Dermis blood vessel endothelial cell (primary cell): ENCODE results near the gene IMPDH2. TPM values are rescaled to one million over a fixed set of nuclear protein-coding genes. Genes with fewer than 3 reads are reported as not detected.
A peak's percentile ranks its signal among the peaks of the same experiment; 100 is the strongest.
"Not testable (repeated sequence)": the region's sequence is repeated elsewhere in the genome, so short reads cannot be mapped to it uniquely, and the experiment has no call there.

Experiments used
- DNase-seq: peaks from one replicate; pipeline ENCODE4 v3.0.0; 2010
- total RNA-seq: library from RNA; depleted of rRNA; stranded (reverse); fragments of >200 nt; gene quantifications from 2 replicates; pipeline ENCODE4 v1.2.3, GENCODE V29; 2014

IMPDH2 gene
- total RNA-seq, 1 donor from 2014 or later = 145 TPM

DNA sequence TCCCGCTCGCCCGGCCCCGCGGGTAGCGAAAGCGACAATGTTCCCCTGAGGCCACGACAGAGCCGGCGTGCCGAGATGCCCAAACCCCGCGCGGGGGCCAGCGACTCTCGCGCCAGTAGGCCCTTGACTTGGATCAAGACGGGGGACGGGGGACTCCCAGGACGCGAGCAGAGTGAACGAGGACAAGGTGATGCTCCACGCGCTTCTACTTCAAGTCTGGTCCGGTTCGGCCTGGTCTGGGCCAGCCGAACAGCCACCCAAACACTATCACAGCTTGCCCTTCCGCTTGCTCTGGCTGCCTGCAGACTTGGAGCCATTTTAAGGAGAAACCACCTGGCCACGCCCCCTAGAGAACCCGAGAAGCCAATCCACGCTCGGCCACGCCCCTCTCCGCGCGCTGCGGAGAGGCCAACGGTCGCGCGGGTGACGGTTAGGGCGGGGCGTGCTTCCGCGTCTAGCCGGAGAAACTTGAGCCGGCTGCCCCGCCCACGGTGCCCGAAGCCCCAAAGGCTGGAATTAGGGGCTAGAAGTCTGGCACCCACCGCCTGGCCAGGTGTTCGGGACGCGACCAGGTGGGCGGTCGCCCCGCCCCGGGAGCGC, 7.9 kb downstream of the IMPDH2 start:
- peak; percentile 98 for DNase-seq

DNA sequence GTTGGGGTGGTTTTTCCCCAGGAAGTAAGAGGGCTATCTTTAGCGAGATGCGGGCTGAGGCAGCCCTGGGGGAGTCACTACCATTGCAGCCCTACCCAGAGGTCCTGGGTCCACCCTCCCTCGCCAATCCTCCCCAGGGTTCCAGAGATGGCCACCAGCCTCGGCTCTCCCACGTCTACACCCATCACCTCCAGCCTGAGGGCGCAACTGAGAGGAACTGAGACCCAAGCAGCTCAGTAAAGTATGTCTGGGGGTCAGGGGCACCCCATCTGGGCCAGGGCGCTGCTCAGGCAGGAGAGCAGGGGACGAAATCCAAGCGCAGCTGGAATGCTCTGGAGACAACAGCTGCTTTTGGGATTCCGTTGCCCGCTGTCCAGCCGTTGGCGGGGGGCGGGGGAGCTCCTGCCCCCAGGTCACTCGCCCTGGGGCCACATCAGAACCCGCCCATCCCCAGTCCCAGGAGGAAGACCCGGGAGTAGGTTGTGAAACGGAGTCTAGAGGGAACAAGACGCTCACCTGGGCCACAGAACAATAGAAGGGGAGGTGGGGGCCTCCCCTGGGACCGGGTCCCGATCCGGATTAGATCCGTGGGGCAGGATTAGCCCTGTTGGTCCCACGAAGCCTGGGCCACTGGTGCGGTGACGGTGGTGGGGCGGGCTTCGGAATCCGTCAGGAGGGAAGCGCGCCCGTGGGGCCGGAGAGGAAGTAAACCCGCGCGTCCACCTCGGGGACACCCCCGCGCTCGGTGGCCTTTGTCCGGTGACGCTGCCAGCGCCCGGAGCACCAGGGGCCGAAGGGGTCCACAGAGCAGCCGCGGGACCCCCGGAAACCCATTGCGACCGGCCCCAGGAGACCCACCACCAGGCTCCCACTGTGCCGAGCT, 8.6 kb downstream of the IMPDH2 start:
- DNase-seq = peak; percentile 33

DNA sequence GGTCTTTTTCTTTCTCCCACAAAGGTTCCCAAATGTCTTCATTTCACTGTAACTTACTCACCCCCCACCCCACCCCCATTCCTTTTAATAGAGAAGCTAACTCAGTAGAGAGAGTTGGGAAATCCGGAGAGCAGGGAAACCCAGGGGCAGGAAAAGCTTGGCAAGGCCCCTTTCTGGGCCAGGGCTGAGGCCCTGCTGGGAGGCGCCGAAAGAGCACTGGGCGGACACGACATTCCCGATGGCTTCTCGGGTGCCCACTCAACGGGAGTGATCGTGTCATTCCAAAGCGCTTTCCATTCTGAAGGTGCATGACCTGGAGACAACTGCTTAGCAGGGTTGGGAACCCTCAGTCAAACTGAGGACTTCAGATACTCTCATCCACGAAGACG, 9.3 kb downstream of the IMPDH2 start:
- DNase-seq = no peak

DNA sequence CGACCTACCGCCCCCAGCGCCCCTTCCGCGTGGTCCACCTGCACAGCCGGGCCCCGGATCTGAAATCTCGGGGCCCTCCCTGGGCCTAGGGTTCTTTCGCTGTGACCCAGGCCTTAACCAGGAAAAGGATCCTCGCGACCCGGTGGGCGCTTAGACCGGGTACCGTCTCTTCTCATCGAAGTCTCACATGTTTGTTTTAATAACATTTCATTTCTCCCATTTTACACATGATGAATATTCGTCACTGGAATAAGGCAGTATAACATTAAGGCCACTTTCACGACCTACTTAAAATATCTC, 10.5 kb downstream of the IMPDH2 start:
- no peak for DNase-seq

DNA sequence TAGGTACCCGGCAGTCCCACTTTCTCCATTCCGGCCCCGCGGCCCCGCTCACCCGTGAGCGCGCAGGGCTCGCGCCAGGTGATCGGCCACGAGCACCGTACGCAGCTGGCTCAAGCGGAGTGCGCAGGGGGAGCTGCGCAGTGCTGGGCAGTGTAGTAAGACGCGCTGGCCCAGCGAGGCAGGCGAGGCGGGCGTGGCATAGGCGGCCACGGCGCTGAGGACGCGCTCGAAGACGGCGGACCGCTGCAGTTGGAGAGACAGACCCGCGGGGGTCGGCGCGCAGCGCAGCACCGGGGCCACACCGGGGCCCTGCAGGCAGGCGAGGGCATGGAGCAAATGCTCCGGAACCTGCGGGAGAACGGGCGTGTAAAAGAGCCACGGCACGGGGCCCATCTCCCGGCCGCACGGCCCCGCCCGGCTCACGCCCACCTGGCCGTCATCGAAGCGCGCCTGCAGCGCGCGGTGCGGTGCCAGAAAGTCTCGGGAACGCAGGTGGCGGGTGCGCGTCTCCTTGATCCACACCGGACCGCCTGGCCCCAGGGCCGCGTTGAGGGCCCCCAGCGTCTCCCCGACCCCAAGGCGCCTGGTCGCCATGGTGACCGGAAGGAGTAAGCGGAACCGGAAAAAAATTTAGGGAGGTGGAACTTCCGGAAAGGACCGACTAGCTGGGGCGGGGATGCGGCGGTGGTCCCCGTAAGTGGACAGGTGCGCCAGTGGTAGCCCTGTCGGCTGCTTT, 11.1 kb downstream of the IMPDH2 start, which contains the start of gene DALRD3:
TSS of gene DALRD3 (minus strand) at position 610 of the 736 bp plus-strand sequence. CDS start at position 594, 16 bp downstream.
- DNase-seq = peak; percentile 72

DNA sequence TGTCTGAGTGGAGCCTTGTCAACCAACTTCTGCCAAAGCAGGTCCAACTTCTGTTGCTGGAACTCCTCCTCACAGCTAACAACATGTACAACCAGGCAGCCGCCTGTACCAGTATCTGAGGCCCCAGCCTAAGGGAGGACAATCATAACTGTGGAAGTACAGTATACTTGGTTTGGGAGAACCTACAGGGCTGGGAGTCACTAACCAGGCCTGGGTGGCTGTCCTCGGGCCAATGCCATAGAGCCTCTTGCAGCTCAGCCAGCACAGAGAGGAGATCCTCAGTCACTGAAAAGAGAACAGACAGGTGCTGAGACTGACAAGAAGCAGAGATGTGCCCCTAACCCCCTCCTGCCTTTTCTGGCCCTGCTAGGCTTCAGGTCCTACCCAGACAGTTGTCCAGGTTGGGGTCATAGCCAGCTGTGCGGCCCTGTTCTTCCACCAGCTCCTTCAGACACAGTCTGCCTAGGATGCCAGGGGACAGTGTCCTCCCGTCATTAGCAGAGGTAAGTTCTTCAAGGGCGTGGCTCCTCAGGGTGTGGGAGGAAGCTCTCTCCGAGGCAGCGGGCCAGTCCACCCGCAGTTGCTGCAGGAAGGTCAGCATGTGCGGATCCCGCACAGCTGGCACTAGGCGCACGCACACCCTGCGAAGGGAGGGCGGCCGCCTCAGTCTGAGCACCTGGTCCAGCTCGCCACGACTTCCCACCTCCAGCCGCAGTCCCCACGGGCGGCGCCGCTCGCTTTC, 11.8 kb downstream of the IMPDH2 start:
- DNase-seq = no peak

DNA sequence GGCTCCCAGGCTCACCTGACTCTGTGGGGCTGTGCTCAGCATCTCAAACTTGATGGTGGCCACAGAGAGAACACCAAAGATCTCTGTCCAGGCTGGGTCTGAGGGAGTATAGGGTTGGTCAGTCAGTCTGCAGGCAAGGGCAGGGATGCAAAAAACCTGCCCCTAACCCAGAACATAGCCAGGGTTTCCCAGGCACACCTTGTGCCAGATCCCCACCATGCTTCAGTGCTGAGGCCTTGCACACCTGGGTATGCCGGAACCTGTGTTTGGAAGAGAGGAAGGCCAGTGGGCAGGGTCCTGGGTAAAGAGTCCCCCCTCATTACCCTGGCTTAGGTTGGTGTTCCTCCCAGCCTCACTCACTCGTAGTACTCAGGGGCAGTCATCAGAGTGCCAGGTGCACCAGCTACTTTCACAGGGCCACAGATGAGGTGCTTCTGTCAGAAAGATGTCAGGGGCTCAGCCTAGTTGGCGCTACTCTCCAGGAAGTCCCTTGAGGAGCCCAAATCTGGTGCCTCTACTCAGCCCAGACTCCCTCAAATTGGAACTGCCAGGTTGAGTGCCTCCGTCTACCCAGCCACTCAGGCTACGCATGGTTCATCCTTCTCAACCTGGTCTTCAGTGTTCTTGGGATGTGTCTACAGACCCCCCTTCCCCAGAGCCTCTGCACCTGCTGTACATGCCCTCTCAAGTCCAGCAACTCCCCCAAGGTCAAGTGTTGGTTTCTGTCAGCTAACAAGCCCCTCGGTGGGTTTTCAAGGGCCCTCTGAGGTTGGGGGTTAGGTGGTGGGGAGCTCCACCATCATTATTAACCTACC, 12.6 kb downstream of the IMPDH2 start:
- DNase-seq = no peak

DNA sequence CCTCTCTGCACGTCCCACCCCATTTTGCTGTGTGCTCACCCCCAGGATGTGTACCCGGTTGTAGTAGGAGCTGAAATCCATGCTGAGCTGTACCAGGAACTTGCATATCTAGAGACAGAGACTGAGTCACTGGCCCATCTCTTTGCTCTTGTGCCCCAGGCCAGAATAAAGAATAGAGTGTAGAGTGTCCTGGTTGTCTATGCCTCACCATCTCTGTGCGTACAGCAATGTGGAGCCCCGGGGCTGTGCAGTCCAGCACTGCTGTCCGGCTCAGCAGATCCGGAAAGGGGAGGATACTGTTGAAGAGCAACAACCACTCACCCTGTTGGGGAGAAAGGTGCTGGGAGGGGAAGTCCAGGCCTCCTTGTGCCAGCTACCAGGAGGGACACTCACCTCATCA, 13.4 kb downstream of the IMPDH2 start:
- DNase-seq = no peak

DNA sequence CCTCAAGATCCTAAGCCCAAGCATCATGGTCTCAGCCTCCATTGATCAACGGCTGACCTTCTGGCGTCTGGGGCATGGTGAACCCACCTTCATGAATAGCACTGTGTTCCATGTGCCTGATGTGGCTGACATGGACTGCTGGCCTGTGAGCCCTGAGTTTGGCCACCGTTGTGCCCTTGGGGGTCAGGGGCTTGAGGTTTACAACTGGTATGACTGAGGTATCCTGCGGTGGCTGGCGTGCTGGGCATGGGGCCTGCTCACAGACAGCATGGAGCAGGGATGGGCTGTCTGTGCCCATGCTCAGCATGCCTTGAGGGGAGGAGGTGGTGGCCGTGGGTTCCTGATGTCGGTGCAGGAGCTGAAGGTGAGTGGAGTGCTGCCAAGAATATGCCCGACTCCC, 14.1 kb downstream of the IMPDH2 start:
- no peak for DNase-seq

DNA sequence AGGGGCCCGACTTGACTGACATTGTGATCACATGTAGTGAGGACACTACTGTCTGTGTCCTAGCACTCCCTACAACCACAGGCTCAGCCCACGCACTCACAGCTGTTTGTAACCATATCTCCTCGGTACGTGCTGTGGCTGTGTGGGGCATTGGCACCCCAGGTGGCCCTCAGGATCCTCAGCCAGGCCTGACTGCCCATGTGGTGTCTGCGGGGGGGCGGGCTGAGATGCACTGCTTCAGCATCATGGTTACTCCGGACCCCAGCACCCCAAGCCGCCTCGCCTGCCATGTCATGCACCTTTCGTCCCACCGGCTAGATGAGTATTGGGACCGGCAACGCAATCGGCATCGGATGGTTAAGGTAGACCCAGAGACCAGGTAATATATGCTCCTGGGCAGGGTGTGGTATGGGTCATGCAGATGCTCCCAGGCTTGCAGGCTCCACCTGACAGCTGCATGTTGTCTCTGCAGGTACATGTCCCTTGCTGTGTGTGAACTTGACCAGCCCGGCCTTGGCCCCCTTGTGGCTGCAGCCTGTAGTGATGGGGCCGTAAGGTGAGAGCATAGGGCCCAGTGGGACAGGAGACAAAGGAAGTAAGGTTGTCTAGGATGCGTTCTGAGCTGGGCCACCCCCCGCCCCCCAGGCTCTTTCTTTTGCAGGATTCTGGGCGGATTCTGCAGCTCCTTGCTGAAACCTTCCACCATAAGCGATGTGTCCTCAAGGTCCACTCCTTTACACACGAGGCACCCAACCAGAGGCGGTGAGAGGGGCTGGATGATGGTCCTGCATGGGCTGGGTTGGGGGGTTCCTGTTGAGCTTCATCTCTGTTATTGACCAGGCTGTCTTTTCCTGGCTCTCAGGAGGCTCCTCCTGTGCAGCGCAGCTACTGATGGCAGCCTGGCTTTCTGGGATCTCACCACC, 15.2 kb downstream of the IMPDH2 start:
- DNase-seq = peak; percentile 70

DNA sequence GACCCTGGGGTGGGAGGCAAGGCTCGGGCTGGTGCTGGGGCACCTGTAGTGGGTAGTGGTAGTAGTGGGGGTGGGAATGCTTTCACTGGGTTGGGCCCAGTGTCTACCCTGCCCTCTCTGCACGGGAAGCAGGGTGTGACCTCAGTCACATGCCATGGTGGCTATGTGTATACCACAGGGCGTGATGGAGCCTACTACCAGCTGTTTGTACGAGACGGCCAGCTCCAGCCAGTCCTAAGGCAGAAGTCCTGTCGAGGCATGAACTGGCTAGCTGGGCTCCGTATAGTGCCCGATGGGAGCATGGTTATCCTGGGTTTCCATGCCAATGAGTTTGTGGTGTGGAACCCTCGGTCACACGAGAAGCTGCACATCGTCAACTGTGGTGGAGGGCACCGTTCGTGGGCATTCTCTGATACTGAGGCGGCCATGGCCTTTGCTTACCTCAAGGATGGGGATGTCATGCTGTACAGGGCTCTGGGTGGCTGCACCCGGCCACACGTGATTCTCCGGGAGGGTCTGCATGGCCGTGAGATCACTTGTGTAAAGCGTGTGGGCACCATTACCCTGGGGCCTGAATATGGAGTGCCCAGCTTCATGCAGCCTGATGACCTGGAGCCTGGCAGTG, 16.0 kb downstream of the IMPDH2 start:
- DNase-seq = no peak

DNA sequence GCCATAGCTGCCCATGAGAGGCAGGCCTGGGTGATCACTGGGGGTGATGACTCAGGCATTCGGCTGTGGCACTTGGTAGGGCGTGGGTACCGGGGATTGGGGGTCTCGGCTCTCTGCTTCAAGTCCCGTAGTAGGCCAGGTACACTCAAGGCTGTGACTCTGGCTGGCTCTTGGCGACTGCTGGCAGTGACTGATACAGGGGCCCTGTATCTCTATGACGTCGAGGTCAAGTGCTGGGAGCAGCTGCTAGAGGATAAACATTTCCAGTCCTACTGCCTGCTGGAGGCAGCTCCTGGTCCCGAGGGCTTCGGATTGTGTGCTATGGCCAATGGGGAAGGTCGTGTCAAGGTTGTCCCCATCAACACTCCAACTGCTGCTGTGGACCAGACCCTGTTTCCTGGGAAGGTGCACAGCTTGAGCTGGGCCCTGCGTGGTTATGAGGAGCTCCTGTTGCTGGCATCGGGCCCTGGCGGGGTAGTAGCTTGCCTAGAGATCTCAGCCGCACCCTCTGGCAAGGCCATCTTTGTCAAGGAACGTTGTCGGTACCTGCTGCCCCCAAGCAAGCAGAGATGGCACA, 16.7 kb downstream of the IMPDH2 start:
- DNase-seq = no peak

DNA sequence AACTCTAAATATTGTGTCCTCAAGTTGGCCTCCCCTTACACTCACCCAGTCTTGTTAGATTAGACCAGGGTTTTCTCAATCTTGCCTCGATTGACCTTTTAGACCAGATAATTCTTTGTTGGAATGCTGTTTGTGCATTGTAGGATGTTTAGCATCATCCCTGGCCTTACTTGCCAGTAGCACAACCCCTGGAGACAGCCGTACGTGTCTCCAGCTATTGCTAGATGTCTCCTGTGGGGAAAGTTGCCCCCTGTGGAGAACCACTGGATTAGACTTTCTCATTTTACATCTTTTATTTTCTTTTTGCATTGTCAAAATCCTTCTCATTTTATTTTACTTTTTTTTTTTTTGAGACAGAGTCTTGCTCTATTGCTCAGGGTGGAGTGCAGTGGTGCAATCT, 19.8 kb downstream of the IMPDH2 start:
- no peak for DNase-seq

DNA sequence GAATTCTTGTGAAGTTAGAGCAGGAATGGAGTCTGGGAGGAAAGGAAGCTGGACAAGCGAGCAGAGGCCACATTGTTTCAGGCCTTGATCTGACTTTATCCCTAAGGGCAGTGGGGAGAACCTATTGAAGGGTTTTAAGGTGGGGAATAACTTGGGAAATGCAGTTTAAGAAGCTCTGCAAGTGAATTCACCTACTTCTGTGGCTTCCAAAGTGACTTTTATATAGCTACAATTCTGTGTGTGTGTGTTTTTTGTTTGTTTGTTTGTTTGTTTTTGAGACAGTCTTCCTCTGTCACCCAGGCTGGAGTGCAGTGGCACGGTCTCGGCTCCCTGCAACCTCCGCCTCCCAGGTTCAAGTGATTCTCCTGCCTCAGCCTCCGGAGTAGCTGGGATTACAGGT, 20.6 kb downstream of the IMPDH2 start:
- DNase-seq = not testable (repeated sequence)

DNA sequence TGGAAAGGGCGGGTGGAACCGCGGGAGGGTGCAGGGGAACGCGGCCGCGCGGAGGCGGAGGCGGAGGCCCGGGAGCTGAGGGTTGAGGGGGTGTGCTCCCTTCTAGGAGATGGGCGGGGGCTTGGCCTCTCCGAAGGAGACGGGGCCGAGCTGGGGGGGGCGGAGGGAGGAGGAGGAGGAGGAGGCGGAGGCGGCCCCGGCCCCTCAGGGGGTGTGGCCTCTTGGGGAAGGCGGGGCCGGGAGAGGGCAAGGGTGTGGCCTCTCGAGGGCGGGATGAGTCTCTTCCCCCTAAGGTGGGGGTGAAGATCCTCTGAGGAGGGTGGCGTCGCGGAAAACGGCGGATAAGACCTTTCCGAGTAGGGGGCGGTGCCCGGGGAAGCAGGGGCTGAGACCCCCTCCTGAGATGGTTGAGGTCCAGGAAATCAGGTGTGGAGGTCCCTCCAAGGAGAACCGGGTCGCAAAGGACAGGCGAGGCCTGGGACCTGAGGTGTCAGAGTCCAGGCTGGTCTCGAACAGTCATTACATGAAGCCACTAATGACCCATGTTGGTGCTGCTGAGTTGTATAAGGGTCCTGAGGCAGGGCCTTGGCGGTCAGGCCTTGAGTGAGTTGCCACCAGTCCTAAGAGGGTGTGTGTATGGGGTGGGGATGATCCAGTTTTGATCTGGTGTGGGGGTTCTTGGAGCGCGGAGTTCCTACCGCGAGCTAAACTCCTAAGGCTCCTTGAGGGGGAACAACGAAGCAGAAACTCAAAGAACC, 21.2 kb downstream of the IMPDH2 start:
- DNase-seq = peak; percentile 87

DNA sequence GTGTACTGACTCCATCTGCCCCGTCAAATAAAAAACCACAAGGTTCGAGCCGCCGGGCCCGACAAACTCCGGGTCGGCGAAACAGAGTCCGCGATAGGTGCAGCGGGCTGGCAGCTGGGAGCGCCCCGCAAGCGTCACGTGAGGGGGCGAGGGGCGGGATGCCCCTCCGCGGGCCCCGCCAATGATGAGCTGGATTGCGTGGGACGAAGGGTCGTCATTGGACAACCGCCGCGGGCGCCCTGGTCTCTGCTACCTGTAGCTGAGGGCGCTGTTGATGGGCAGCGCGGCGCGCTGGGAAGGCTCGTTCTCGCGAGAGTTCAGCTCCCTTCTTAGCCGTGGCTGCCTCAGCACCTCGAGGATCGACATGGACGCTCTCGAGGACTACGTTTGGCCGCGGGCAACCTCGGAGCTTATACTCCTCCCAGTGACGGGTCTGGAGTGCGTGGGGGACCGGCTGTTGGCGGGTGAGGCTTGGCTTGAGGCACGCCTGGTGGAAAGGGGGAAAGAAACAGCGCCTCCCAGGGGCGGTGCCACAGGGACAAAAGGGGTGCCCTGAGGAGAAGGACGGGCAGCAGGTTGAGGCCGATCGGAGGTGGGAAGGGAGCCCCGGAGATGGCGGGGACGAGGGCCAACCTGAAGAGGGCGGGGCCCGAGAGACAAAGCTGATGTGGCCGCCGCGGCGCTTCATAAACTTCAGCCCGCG, 22.0 kb downstream of the IMPDH2 start, which contains the start of gene WDR6:
TSS of gene WDR6 (plus strand) at position 324 of the 703 bp plus-strand sequence. CDS start at position 365, 41 bp downstream.
- DNase-seq = peak; percentile 99

DNA sequence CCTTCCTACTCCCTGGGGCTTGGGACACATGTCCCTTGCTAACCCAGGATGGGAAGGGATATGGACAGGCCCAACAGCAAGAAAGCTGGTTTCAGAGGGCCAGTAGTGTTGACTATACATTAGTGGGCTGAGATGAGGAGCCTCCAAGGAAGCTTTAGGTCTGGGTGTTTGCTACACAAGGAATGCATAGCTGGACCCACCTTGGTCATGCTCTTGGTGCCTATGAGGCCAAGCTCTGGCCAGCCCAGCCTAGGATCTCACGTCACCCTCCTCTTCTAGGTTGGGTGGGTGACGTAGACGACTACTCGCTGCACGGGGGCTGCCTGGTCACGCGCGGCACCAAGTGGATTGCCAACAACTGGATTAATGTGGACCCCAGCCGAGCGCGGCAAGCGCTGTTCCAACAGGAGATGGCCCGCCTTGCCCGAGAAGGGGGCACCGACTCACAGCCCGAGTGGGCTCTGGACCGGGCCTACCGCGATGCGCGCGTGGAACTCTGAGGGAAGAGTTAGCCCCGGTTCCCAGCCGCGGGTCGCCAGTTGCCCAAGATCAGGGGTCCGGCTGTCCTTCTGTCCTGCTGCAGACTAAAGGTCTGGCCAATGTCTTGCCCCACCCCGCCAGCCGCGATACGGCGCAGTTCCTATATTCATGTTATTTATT, 22.7 kb downstream of the IMPDH2 start:
- DNase-seq = peak; percentile 69

DNA sequence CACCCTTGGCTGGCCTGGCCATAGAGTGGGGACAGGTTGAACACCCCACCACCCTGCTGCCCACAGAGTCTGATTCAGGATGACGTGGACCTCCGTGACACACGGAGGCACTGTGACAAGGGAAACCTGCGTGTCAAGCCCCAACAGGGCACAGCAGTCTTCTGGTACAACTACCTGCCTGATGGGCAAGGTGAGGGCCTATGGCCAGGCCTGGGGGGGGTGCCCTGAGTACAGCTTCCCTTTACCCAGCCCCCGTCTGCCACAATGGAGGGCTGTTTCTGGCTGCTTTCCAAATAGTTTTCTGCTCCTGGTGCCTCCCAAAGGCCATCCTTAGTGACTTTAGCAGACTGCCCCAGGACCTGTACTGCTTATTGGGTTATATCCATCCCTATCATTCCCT, 23.2 kb downstream of the IMPDH2 start:
- no peak for DNase-seq
